Measurements from ENCODE around the gene GET4. TPM values are rescaled to one million over a fixed set of nuclear protein-coding genes. Genes with fewer than 3 reads are reported as not detected.

GET4 gene
- total and polyA plus RNA-seq, 2 of the 8 experiments (the other 6 are each of a cell fraction or from before 2014, with no cell fraction given) = 56.7 to 74.1 TPM

- Histone ChIP-seq H2BK120ac (replicated peaks; ENCODE audit: low read depth, low read length) (no peak overlapping the region), H3K4me2 (ENCODE audit: insufficient read depth in 1 of 2, low read depth in 2 of 2, low read length in 2 of 2) (no peak overlapping the region), H4K20me1 (replicated peaks in 1 of 2; ENCODE audit: control insufficient read depth in 1 of 2, insufficient read depth in 2 of 2, low read length in 2 of 2) (peaks cover 3 to 10% of the 10 kb centered on the region in 2 experiments), H3K23ac (ENCODE audit: insufficient read length) (no peak overlapping the region), H3K4me3 (ENCODE audit: extremely low read depth in 1 of 4, insufficient read depth in 2 of 4, low read depth in 3 of 4, low read length in 4 of 4) (no peak overlapping the region), H2BK20ac (ENCODE audit: low read length) (no peak overlapping the region), H3K9ac (replicated peaks in 1 of 4; ENCODE audit: extremely low read depth in 1 of 4, low read depth in 3 of 4, low read length in 3 of 4) (no peak overlapping the region), H2BK5ac (ENCODE audit: low read depth, low read length) (no peak overlapping the region), H4K91ac (replicated peaks; ENCODE audit: insufficient read length, low read length) (no peak overlapping the region), H2BK15ac (ENCODE audit: low read length) (no peak overlapping the region), H2AK5ac (ENCODE audit: low read depth, low read length) (no peak overlapping the region), H3K4ac (replicated peaks; ENCODE audit: insufficient read length, low read depth, low read length) (no peak overlapping the region), H3K79me1 (ENCODE audit: low read depth, low read length) (peaks cover 6% of the 10 kb centered on the region; the same call in 1 of the 2 replicates), H3K79me2 (ENCODE audit: control insufficient read depth in 1 of 2, insufficient read depth in 2 of 2, low read length in 2 of 2) (peaks cover 0 to 23% of the 10 kb centered on the region in 2 experiments; a peak in 1 of 4 replicates), H3K27me3 (replicated peaks in 1 of 4; ENCODE audit: control insufficient read depth in 3 of 4, extremely low read depth in 1 of 4, insufficient read depth in 3 of 4, low read length in 3 of 4) (no peaks in the 10 kb centered on the region), H2BK12ac (ENCODE audit: low read depth, low read length) (no peak overlapping the region), H3K27ac (ENCODE audit: low read depth, low read length) (no peak overlapping the region), H3K56ac (replicated peaks; ENCODE audit: insufficient read length, low read depth, low read length) (no peak overlapping the region), H4K8ac (ENCODE audit: extremely low read depth, insufficient read depth, low read length) (no peak overlapping the region), H3K23me2 (ENCODE audit: low read depth, low read length) (no peaks in the 10 kb centered on the region), H4K5ac (ENCODE audit: insufficient read length, low read depth, low read length) (no peak overlapping the region), H3K36me3 (ENCODE audit: control insufficient read depth in 2 of 4, insufficient read depth in 4 of 4, low read length in 3 of 4) (peaks cover 18 to 61% (median 43%) of the 10 kb centered on the region in 4 experiments; a peak in 7 of 8 replicates), H2AFZ (ENCODE audit: low read length) (no peak overlapping the region), H3K9me3 (ENCODE audit: insufficient read depth in 2 of 2, low read depth in 1 of 2, low read length in 1 of 2) (peaks cover 0 to 2% of the 10 kb centered on the region in 2 experiments; a peak in 1 of 4 replicates), H3K18ac (ENCODE audit: extremely low read depth, low read length) (no peak overlapping the region), H3K4me1 (replicated peaks in 1 of 4; ENCODE audit: control insufficient read depth in 3 of 4, insufficient read depth in 4 of 4, low read length in 3 of 4) (no peaks in the 10 kb centered on the region), H3K14ac (ENCODE audit: insufficient read length) (no peak overlapping the region)
- DNase-seq (ENCODE audit: low read depth in 1 of 2, low spot score in 2 of 2) (no peak), FAIRE-seq (no peak)
- WGBS, 2 experiments (ENCODE audit: extremely low coverage in 1 of 2, insufficient coverage in 1 of 2, insufficient read length in 1 of 2, insufficient replicate concordance in 2 of 2, low coverage in 1 of 2, low lambda C conversion rate in 2 of 2, missing lambda C conversion rate in 1 of 2) = 96% methylated on average over 15 of the region's 15 CpGs; no CpG with 5 or more reads in 1 of the 2 experiments
- TF ChIP-seq EP300 (IDR thresholded peaks at IDR 0.05; ENCODE audit: borderline replicate concordance in 1 of 2, low read depth in 2 of 2, low read length in 2 of 2) = no peak
- no peak for TF ChIP-seq NANOG (IDR thresholded peaks at IDR 0.05; ENCODE audit: insufficient read depth, low read depth, low read length, poor library complexity, severe bottlenecking)
- no peak for TF ChIP-seq SP1 (IDR thresholded peaks at IDR 0.05; ENCODE audit: low read depth, low read length)
- no peak for TF ChIP-seq RAD21 (IDR thresholded peaks at IDR 0.05 in 1 of 2, conservative IDR thresholded peaks at IDR 0.05 in 1 of 2; ENCODE audit: low read depth in 2 of 2, low read length in 2 of 2)
- ChIA-PET CTCF (ENCODE audit: partially characterized antibody) (interaction anchor here (0.7 to 2.8 kb wide), 5 partner anchors 9 to 329 kb away, joined by 3 to 13 read pairs (median 6); no protein-coding TSS in a partner anchor), POLR2A (ENCODE audit: partially characterized antibody) (interaction anchor here (1.2 to 1.5 kb wide), 2 partner anchors 16 to 22 kb away, joined by 3 to 4 read pairs; no protein-coding TSS in a partner anchor)
Measured at GRCh38 chr7:844514-844913, 31.8 kb upstream of the GET4 start.

Data from H1 (cell line).